Stimulated activated CD4-positive, alpha-beta T cell treated with anti-CD3 and anti-CD28 coated beads, Interleukin-1b, Interleukin-23, amount 100 ng/mL, for 48 hours (primary cell): ENCODE measurements around the gene GALNT7.
"Not testable (repeated sequence)": the region's sequence is repeated elsewhere in the genome, so short reads cannot be mapped to it uniquely, and the experiment has no call there.

Source experiments
- DNase-seq: peaks from one replicate; pipeline ENCODE4 v3.0.0-alpha.2; 2020

The GALNT7 gene

GRCh38 chr4:173199553-173199952 lies 30.9 kb downstream of the GALNT7 start:
- DNase-seq = no peak

- no peak for DNase-seq
These were observed 31.7 kb downstream of the GALNT7 start for GRCh38 chr4:173200103-173200884.

- no peak for DNase-seq
These were observed 33.8 kb downstream of the GALNT7 start for GRCh38 chr4:173202395-173202794.

- DNase-seq = no peak
These were observed 37.0 kb downstream of the GALNT7 start for GRCh38 chr4:173205656-173206055.

GRCh38 chr4:173208420-173208819 lies 39.8 kb downstream of the GALNT7 start:
- DNase-seq = no peak

- DNase-seq = no peak
These were observed 42.6 kb downstream of the GALNT7 start for GRCh38 chr4:173211222-173211621.

GRCh38 chr4:173211838-173212237 lies 43.2 kb downstream of the GALNT7 start:
- DNase-seq = no peak

- no peak for DNase-seq
These were observed 43.8 kb downstream of the GALNT7 start for GRCh38 chr4:173212379-173212778.

- DNase-seq = no peak
These were observed 44.7 kb downstream of the GALNT7 start for GRCh38 chr4:173213296-173213695.

GRCh38 chr4:173214231-173214630 lies 45.6 kb downstream of the GALNT7 start:
- no peak for DNase-seq

GRCh38 chr4:173214661-173215060 lies 46.0 kb downstream of the GALNT7 start:
- DNase-seq = no peak

- DNase-seq = no peak
These were observed 48.5 kb downstream of the GALNT7 start for GRCh38 chr4:173217075-173217474.

- no peak for DNase-seq
These were observed 49.1 kb downstream of the GALNT7 start for GRCh38 chr4:173217727-173218126.

- no peak for DNase-seq
These were observed 50.0 kb downstream of the GALNT7 start for GRCh38 chr4:173218411-173219125.

GRCh38 chr4:173219126-173219437 lies 50.5 kb downstream of the GALNT7 start:
- DNase-seq = not testable (repeated sequence)

GRCh38 chr4:173223743-173224142 lies 55.1 kb downstream of the GALNT7 start:
- DNase-seq = no peak

- DNase-seq = no peak
These were observed 57.8 kb downstream of the GALNT7 start for GRCh38 chr4:173226401-173226888.

- DNase-seq = no peak
These were observed 59.1 kb downstream of the GALNT7 start for GRCh38 chr4:173227756-173228155.

- DNase-seq = no peak
These were observed 61.5 kb downstream of the GALNT7 start for GRCh38 chr4:173230062-173230461.

- no peak for DNase-seq
These were observed 63.3 kb downstream of the GALNT7 start for GRCh38 chr4:173231916-173232315.

GRCh38 chr4:173233857-173234256 lies 65.2 kb downstream of the GALNT7 start:
- no peak for DNase-seq

- no peak for DNase-seq
These were observed 66.4 kb downstream of the GALNT7 start for GRCh38 chr4:173235050-173235449.

GRCh38 chr4:173236301-173236700 lies 67.7 kb downstream of the GALNT7 start:
- DNase-seq = no peak

GRCh38 chr4:173237152-173237551 lies 68.5 kb downstream of the GALNT7 start:
- no peak for DNase-seq
